ENCODE data around the gene PRKCE. TPM values are rescaled to one million over a fixed set of nuclear protein-coding genes. Genes with fewer than 3 reads are reported as not detected.

The PRKCE gene
- total RNA-seq, 1 donor from 2014 or later: 18.4 TPM

DNA sequence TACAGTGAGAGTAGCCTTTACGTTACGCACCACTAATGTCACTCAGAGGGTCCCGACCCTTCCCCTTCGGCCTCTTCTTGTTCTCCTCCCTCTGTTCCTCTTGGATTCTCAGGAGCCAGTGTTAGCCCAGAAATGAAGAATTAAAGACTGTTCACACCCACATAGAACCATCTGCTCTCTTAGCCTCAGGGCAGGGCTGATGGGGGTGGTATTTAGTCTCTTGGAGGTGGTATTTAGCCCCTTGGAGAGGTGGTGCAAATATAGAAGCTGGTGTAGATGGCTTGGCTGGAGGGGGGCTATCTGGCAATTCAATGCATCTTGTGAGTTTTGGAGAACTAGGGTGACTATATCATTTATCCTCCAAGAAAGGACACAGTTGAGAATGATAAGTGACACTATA lies 286.5 kb downstream of the PRKCE start:
- TF ChIP-seq, protein P1, sequence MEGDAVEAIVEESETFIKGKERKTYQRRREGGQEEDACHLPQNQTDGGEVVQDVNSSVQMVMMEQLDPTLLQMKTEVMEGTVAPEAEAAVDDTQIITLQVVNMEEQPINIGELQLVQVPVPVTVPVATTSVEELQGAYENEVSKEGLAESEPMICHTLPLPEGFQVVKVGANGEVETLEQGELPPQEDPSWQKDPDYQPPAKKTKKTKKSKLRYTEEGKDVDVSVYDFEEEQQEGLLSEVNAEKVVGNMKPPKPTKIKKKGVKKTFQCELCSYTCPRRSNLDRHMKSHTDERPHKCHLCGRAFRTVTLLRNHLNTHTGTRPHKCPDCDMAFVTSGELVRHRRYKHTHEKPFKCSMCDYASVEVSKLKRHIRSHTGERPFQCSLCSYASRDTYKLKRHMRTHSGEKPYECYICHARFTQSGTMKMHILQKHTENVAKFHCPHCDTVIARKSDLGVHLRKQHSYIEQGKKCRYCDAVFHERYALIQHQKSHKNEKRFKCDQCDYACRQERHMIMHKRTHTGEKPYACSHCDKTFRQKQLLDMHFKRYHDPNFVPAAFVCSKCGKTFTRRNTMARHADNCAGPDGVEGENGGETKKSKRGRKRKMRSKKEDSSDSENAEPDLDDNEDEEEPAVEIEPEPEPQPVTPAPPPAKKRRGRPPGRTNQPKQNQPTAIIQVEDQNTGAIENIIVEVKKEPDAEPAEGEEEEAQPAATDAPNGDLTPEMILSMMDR (IDR thresholded peaks at IDR 0.05; ENCODE audit: unreplicated experiment): no peak
- no peak overlapping the region for H3K4me3 Mint-ChIP-seq
- H3K4me1 Mint-ChIP-seq: peaks cover 42% of the 10 kb centered on the region
- peak overlapping the region; percentile 96 for H3K27ac Mint-ChIP-seq
- no peaks in the 10 kb centered on the region for H3K36me3 Mint-ChIP-seq
- DNase-seq (ENCODE audit: low spot score in 2 of 2, unreplicated experiment in 2 of 2): no peak
- H3K27me3 Mint-ChIP-seq (ENCODE audit: low read depth): no peaks in the 10 kb centered on the region
- H3K9me3 Mint-ChIP-seq: peaks cover 1% of the 10 kb centered on the region

DNA sequence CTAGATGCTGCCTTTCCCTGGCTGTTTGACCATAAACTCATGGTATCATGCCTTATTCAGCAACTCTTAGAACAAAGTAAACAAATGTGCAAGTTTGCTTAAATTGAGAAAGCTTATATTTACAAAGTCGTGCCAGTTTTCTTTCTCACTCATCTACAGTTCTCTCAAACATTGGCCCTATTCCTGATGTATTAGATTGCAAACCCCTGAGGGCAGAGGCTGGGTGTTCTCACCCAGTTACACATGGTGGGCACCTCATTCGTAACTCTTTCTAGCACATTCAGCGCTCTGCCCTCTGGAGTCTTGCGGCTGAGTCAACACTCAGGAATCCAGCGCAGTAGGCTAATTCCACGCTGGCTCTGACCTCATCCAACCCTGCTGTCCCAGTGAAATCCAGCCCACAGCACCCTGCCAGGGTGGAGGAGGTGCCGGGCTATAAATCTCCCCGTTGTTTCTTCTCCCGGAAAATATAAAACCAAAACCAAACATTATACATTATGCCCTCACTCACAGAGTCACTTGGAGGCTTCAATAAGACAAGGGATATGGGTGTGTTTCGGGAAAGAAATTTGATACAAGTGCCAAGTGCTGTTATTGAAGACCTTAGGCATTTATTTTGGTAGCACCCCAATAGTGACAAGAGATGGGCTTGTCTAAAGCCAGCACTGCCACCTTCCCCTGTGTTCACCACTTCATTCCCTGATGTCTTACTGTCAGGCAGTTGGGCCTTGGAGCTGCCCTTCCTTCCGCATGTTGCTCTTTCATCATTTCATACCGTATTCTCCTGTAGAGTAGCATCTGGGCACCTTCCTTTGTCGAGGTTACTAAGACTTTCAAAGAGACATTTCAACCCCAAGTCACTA lies 287.4 kb downstream of the PRKCE start:
- Mint-ChIP-seq H3K27me3 (ENCODE audit: low read depth) (no peaks in the 10 kb centered on the region), H3K4me3 (no peak overlapping the region), H3K27ac (peak overlapping the region; percentile 96), H3K4me1 (peaks cover 50% of the 10 kb centered on the region), H3K36me3 (no peaks in the 10 kb centered on the region), H3K9me3 (no peaks in the 10 kb centered on the region)
- TF ChIP-seq, protein P1 (IDR thresholded peaks at IDR 0.05; ENCODE audit: unreplicated experiment): no peak
- peak; percentile 34 to 66 for DNase-seq (ENCODE audit: low spot score in 2 of 2, unreplicated experiment in 2 of 2)

DNA sequence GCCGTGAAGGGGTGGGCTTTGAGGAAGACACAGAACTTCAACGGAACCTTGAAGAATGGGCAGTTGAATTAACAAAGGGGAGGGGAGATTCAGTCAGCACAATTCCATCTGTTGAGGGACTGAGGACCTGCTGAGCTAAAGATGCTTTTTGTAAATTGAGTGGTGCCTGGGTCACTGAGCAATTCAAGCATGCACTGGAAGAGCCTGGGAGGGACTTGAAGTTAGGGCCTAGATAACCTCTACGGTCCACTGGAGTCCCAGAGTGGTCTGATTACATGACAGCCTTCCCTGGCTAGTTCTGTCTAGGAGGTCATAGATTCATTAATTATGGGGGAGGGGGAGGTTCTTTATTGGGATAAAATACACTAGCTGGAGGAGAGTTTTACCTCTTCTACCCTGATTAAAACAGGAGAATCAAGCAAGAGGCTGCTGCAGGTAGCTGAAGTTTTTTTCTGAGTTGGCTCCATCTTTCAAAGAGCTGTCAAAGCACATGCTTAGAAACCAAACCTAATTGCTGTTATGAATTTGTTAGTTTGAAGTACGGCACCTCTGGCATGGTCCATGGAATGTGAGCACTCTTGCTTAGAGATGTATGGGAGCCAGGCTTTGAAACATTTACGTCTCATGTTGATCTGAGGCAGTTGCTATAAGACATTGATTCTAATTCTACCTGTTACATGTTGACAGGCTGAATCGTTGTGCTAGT lies 290.2 kb downstream of the PRKCE start:
- no peak overlapping the region for H3K4me3 Mint-ChIP-seq
- no peaks in the 10 kb centered on the region for H3K36me3 Mint-ChIP-seq
- peaks cover 50% of the 10 kb centered on the region for H3K4me1 Mint-ChIP-seq
- no peaks in the 10 kb centered on the region for H3K27me3 Mint-ChIP-seq (ENCODE audit: low read depth)
- TF ChIP-seq, protein P1 (IDR thresholded peaks at IDR 0.05; ENCODE audit: unreplicated experiment): no peak
- H3K27ac Mint-ChIP-seq: no peak overlapping the region
- DNase-seq (ENCODE audit: low spot score in 2 of 2, unreplicated experiment in 2 of 2): no peak
- no peaks in the 10 kb centered on the region for H3K9me3 Mint-ChIP-seq

DNA sequence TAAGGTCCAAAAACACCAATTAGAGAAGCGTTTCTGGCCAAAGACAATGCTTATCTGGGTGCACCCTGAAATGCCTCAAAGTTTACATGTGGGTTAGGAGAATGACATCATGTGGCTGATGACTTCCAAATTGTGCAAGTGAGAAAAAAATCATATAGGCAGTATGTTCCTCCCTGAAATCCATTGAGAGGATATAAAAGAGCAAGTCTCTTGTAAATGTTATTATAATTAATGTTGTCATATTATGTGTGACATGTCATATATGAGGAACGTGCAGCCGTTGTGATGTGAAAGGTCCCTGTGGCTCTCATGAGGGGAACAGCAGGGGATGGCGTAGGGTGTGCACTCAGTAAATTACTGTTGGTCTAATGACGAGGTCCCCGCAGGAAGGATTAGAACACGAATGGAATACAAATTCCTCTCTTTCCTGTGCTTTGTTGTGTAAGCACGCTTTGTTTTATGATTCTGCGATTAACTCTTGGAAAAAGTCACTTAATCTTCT lies 290.8 kb downstream of the PRKCE start:
- Mint-ChIP-seq H3K27me3 (ENCODE audit: low read depth) (no peaks in the 10 kb centered on the region), H3K4me3 (no peak overlapping the region), H3K4me1 (peaks cover 50% of the 10 kb centered on the region), H3K36me3 (no peaks in the 10 kb centered on the region), H3K9me3 (no peaks in the 10 kb centered on the region), H3K27ac (no peak overlapping the region)
- TF ChIP-seq, protein P1 (IDR thresholded peaks at IDR 0.05; ENCODE audit: unreplicated experiment): no peak
- DNase-seq (ENCODE audit: low spot score in 2 of 2, unreplicated experiment in 2 of 2): no peak

DNA sequence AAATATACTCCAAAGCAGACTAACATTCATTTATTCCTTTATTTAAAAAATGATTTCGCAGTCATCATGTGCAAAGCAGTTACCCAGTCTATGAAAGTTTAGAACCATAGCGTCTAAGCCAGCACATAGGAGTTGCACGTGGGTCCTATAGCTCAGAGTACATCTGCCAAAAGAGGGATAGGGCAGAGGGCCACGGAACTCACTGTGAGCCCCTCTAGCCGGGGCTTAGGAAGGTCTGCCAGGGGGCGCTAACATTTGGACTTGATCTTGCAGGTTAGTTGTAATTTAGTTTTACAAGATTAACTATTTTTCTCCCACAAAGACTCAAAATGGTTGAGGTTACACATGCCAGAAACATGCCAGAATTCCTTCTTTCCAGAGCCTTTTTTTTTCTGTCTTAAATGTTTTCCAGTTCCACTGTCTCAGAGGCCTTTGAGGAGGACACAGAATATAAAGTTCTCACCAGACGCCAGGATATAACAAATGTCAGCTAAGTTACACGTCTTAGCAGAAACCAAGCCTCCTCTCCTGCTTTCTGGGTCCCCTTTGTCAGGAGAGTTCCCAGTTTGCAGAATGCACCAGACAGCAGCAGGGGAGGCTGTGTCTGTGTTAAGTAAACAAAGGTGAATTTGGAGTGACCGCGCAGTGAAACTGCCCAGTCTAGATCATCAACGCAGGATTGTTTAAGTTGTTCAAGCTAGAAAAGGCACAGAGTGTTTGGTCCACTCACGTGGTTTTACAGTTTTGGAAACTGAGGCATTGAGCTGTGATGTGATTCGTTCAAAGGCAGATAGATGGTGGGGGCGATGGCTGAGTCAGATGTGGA lies 292.0 kb downstream of the PRKCE start:
- DNase-seq (ENCODE audit: low spot score in 2 of 2, unreplicated experiment in 2 of 2): no peak
- TF ChIP-seq, protein P1 (IDR thresholded peaks at IDR 0.05; ENCODE audit: unreplicated experiment): no peak

More for the DNA sequence above, 292.0 kb downstream of the PRKCE start:
- no peaks in the 10 kb centered on the region for H3K27me3 Mint-ChIP-seq (ENCODE audit: low read depth)
- H3K4me3 Mint-ChIP-seq: no peak overlapping the region
- peaks cover 46% of the 10 kb centered on the region for H3K4me1 Mint-ChIP-seq
- H3K27ac Mint-ChIP-seq: no peak overlapping the region
- no peaks in the 10 kb centered on the region for H3K36me3 Mint-ChIP-seq
- no peaks in the 10 kb centered on the region for H3K9me3 Mint-ChIP-seq

Data from mesothelial cell of epicardium (in vitro differentiated cells).